Keratinocyte (primary cell): ENCODE results near the gene PLXNA1. TPM values are rescaled to one million over a fixed set of nuclear protein-coding genes. Genes with fewer than 3 reads are reported as not detected.

ENCODE experiments used
- DNase-seq: peaks from one replicate; pipeline ENCODE4 v3.0.0-alpha.2; 2011; ENCODE audit warnings: low read depth, missing footprints, low spot score
- FAIRE-seq: peaks from 2 replicates; lab custom pipeline; 2011; peaks lifted over from hg19 to GRCh38; lab: Jason Lieb, UNC
- H2AFZ ChIP-seq: 2 replicates; pipeline ENCODE4 v1.6.0; 2012; ENCODE audit warnings: low read length, control low read depth, inconsistent platforms; ENCODE audit not compliant: control insufficient read depth
- H3K27ac ChIP-seq: 2 replicates; pipeline ENCODE4 v1.5.1; 2011; ENCODE audit warnings: low read length; ENCODE audit not compliant: control insufficient read depth, insufficient read depth
- H3K27me3 ChIP-seq: 3 replicates; pipeline ENCODE4 v1.6.0; 2011; ENCODE audit warnings: low read length; ENCODE audit not compliant: control insufficient read depth, insufficient read depth; ENCODE audit errors: extremely low read depth
- H3K36me3 ChIP-seq, 2 experiments: 2 replicates in 1 of 2; 3 replicates in 1 of 2; pipeline ENCODE4 v1.5.1; 2011; ENCODE audit warnings: low read length in 2 of 2, mild to moderate bottlenecking in 1 of 2; ENCODE audit not compliant: control insufficient read depth in 2 of 2, insufficient read depth in 2 of 2; ENCODE audit errors: extremely low read depth in 1 of 2
- H3K4me1 ChIP-seq: 3 replicates; pipeline ENCODE4 v1.5.1; 2011; ENCODE audit warnings: low read length; ENCODE audit not compliant: control insufficient read depth, insufficient read depth; ENCODE audit errors: extremely low read depth
- H3K4me2 ChIP-seq: 3 replicates; pipeline ENCODE4 v1.6.0; 2011; ENCODE audit warnings: low read depth, low read length; ENCODE audit not compliant: control insufficient read depth, insufficient read depth; ENCODE audit errors: extremely low read depth
- H3K4me3 ChIP-seq, 3 experiments: fragments of 200-600 bp in 1 of 3; sonication (generic) in 1 of 3; 2 replicates in 2 of 3; 3 replicates in 1 of 3; pipeline ENCODE4 v1.5.1; 2011 to 2016; ENCODE audit warnings: low read length in 3 of 3, mild to moderate bottlenecking in 3 of 3, control low read depth in 2 of 3, inconsistent platforms in 1 of 3, low read depth in 1 of 3, mixed read lengths in 1 of 3, mixed run types in 1 of 3, moderate library complexity in 1 of 3; ENCODE audit not compliant: control insufficient read depth in 2 of 3, insufficient read depth in 2 of 3; ENCODE audit errors: extremely low read depth in 1 of 3
- H3K79me2 ChIP-seq: 2 replicates; pipeline ENCODE4 v1.6.0; 2012; ENCODE audit warnings: low read length; ENCODE audit not compliant: control insufficient read depth, insufficient read depth
- H3K9ac ChIP-seq: 3 replicates; pipeline ENCODE4 v1.6.0; 2011; ENCODE audit warnings: low read length; ENCODE audit not compliant: control insufficient read depth, insufficient read depth; ENCODE audit errors: extremely low read depth
- H3K9me1 ChIP-seq: 3 replicates; pipeline ENCODE4 v1.6.0; 2011; ENCODE audit warnings: low read length; ENCODE audit not compliant: control insufficient read depth, insufficient read depth; ENCODE audit errors: extremely low read depth
- H3K9me3 ChIP-seq: 2 replicates; pipeline ENCODE4 v1.5.1; 2012; ENCODE audit warnings: low read depth, low read length; ENCODE audit not compliant: control insufficient read depth
- H4K20me1 ChIP-seq: 3 replicates; pipeline ENCODE4 v1.6.0; 2011; ENCODE audit warnings: low read length; ENCODE audit not compliant: control insufficient read depth, insufficient read depth; ENCODE audit errors: extremely low read depth
- EZH2 ChIP-seq: IDR thresholded peaks from one replicate; pipeline ENCODE4 v1.6.1; 2012; ENCODE audit warnings: inconsistent platforms, mild to moderate bottlenecking, low read length, moderate library complexity
- dilution Hi-C: fragments of 300-500 bp; cut with MboI; formaldehyde crosslinking; loops from one replicate; pipeline ENCODE4 v1.7.0; 2020; ENCODE audit warnings: low sequenced_read_pairs; ENCODE audit not compliant: extremely low pct_ligation_motif_present
- polyA plus RNA-seq, 5 experiments: library from polyadenylated mRNA; depleted of rRNA in 3 of 5; stranded (reverse) in 3 of 5; stranded (forward) in 1 of 5; unstranded in 1 of 5; fragments of >200 nt; gene quantifications; 1 replicate in 1 of 5; 2 replicates in 3 of 5; 3 replicates in 1 of 5; pipeline versions ENCODE4 v1.2.1 to v1.2.3, GENCODE V29; 2011 to 2012; ENCODE audit warnings: missing spikeins in 2 of 5, low read depth in 1 of 5, low replicate concordance in 1 of 5
- TF ChIP-seq, protein P1 (sequence below), 3 experiments: IDR thresholded peaks in 1 of 3; conservative IDR thresholded peaks in 1 of 3; optimal IDR thresholded peaks in 1 of 3; 2 replicates in 2 of 3; 3 replicates in 1 of 3; pipeline versions ENCODE3 to v1.5.1; 2011; ENCODE audit warnings: low read length in 3 of 3, mild to moderate bottlenecking in 3 of 3, moderate library complexity in 2 of 3, control low read depth in 1 of 3, inconsistent platforms in 1 of 3; ENCODE audit not compliant: insufficient read depth in 2 of 3; ENCODE audit errors: extremely low read depth in 1 of 3

The PLXNA1 gene
- polyA plus RNA-seq, 1 donor (not counting 4 experiments of a cell fraction or from before 2014, with no cell fraction given): 38.4 TPM

GRCh38 chr3:126998320-126998719, 15.4 kb downstream of the PLXNA1 start:
- dilution Hi-C loops: no loop called here
- FAIRE-seq: no peak
- Histone ChIP-seq H3K27ac (no peak overlapping the region), H3K9me1 (peaks cover 3% of the 10 kb centered on the region), H4K20me1 (peaks cover 58% of the 10 kb centered on the region), H3K4me2 (no peak overlapping the region), H3K9ac (no peak overlapping the region), H3K4me1 (peaks cover 21% of the 10 kb centered on the region), H3K27me3 (no peaks in the 10 kb centered on the region), H3K4me3 (no peak overlapping the region), H2AFZ (no peak overlapping the region), H3K79me2 (peaks cover 98% of the 10 kb centered on the region), H3K36me3 (peaks cover 16 to 39% of the 10 kb centered on the region in 2 experiments), H3K9me3 (no peaks in the 10 kb centered on the region)
- TF ChIP-seq, protein P1, sequence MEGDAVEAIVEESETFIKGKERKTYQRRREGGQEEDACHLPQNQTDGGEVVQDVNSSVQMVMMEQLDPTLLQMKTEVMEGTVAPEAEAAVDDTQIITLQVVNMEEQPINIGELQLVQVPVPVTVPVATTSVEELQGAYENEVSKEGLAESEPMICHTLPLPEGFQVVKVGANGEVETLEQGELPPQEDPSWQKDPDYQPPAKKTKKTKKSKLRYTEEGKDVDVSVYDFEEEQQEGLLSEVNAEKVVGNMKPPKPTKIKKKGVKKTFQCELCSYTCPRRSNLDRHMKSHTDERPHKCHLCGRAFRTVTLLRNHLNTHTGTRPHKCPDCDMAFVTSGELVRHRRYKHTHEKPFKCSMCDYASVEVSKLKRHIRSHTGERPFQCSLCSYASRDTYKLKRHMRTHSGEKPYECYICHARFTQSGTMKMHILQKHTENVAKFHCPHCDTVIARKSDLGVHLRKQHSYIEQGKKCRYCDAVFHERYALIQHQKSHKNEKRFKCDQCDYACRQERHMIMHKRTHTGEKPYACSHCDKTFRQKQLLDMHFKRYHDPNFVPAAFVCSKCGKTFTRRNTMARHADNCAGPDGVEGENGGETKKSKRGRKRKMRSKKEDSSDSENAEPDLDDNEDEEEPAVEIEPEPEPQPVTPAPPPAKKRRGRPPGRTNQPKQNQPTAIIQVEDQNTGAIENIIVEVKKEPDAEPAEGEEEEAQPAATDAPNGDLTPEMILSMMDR (optimal IDR thresholded peaks at IDR 0.05 in 1 of 3, IDR thresholded peaks at IDR 0.05 in 1 of 3, conservative IDR thresholded peaks at IDR 0.05 in 1 of 3; ENCODE audit: extremely low read depth in 1 of 3, insufficient read depth in 2 of 3, low read length in 3 of 3): no peak
- no peak for TF ChIP-seq EZH2
- DNase-seq: no peak

DNA sequence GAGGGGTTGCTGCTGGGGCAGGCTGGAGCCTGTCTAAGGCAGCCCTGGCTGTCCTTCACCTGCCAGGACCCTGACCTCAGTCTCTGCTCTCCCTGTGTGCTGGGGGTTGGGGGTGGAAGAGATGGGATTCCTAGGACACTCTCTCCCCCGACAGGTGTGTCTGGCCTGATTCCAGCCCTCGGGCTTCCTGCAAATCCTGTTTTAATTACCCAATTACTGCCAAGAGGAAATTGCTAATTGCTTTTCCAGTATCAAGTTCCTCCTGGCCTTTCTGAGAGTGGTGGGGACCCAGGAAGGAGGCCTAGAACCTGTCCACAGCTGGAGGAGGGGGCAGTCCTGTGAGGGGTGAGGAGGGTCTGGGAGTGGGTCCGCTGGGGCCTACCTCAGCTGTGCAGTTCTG, 15.8 kb downstream of the PLXNA1 start:
- Histone ChIP-seq H3K4me2 (no peak overlapping the region), H3K9me3 (no peaks in the 10 kb centered on the region), H3K27ac (no peak overlapping the region), H3K4me3 (no peak overlapping the region), H3K9me1 (peaks cover 3% of the 10 kb centered on the region), H3K79me2 (peaks cover 98% of the 10 kb centered on the region), H3K27me3 (no peaks in the 10 kb centered on the region), H4K20me1 (peaks cover 54% of the 10 kb centered on the region), H3K9ac (no peak overlapping the region), H2AFZ (no peak overlapping the region), H3K36me3 (peaks cover 17 to 41% of the 10 kb centered on the region in 2 experiments), H3K4me1 (peaks cover 24% of the 10 kb centered on the region)
- dilution Hi-C loops: no loop called here
- TF ChIP-seq EZH2: no peak
- TF ChIP-seq, protein P1 (optimal IDR thresholded peaks at IDR 0.05 in 1 of 3, IDR thresholded peaks at IDR 0.05 in 1 of 3, conservative IDR thresholded peaks at IDR 0.05 in 1 of 3; ENCODE audit: extremely low read depth in 1 of 3, insufficient read depth in 2 of 3, low read length in 3 of 3): no peak
- no peak for DNase-seq
- FAIRE-seq: no peak
